Progenitor cell of endocrine pancreas (in vitro differentiated cells): ENCODE measurements around the gene GPR3. TPM values are rescaled to one million over a fixed set of nuclear protein-coding genes. Genes with fewer than 3 reads are reported as not detected.
A peak's percentile ranks its signal among the peaks of the same experiment; 100 is the strongest.

Experiments used
- DNase-seq: peaks from one replicate; pipeline ENCODE4 v3.0.0; 2021; ENCODE audit warnings: low spot score; ENCODE audit not compliant: unreplicated experiment
- H3K27ac Mint-ChIP-seq: 2 replicates; pipeline ENCODE4 v1.8.0; 2021; ENCODE audit warnings: mild to moderate bottlenecking, moderate library complexity, mixed read lengths
- H3K27me3 Mint-ChIP-seq: 2 replicates; pipeline ENCODE4 v1.8.0; 2021; ENCODE audit warnings: mixed read lengths
- H3K36me3 Mint-ChIP-seq: 2 replicates; pipeline ENCODE4 v1.8.0; 2022; ENCODE audit warnings: mixed read lengths; ENCODE audit not compliant: insufficient read depth
- H3K4me1 Mint-ChIP-seq: 2 replicates; pipeline ENCODE4 v1.8.0; 2021; ENCODE audit warnings: low read depth, mixed read lengths
- H3K4me3 Mint-ChIP-seq: 2 replicates; pipeline ENCODE4 v1.8.0; 2021; ENCODE audit warnings: low read depth, mild to moderate bottlenecking, moderate library complexity, mixed read lengths
- H3K9me3 Mint-ChIP-seq: 2 replicates; pipeline ENCODE4 v1.8.0; 2021; ENCODE audit warnings: low read depth, mixed read lengths
- CTCF ChIP-seq: fragments of 200-600 bp; sonication (generic); IDR thresholded peaks from one replicate; pipeline ENCODE4 v1.5.0; 2021; ENCODE audit warnings: antibody characterized with exemption, mild to moderate bottlenecking; ENCODE audit not compliant: unreplicated experiment
- total RNA-seq: library from RNA; stranded (reverse); gene quantifications from 2 replicates; pipeline ENCODE4 v1.2.1, GENCODE V29; 2021

The GPR3 gene
- total RNA-seq, 1 donor from 2014 or later = 1.1 TPM

DNA sequence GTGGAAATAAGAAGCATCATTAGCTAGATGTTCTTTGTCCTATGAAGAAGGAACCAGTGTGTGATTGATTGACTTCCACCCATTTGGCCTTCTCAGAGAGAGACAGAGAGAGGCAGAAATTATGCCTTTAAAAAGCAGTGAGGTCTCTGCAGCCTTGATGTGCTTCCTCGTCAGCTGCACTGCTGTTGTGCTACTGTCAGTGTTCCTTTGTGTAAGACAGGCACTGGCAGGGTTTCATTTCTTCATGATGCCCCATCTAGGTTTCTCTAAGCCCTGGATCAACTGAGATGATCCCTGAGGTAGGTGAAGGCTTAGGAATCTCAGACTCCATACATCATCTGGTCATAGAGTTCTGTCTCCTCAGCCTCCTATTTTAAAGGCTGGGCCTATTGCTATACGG is 34.9 kb downstream of the GPR3 start:
- TF ChIP-seq CTCF = no peak
- H3K36me3 Mint-ChIP-seq = peaks cover 5% of the 10 kb centered on the region
- no peaks in the 10 kb centered on the region for H3K9me3 Mint-ChIP-seq
- no peak for DNase-seq
- H3K4me1 Mint-ChIP-seq = peaks cover 20% of the 10 kb centered on the region
- no peak overlapping the region for H3K27ac Mint-ChIP-seq
- no peaks in the 10 kb centered on the region for H3K27me3 Mint-ChIP-seq
- H3K4me3 Mint-ChIP-seq = no peak overlapping the region

DNA sequence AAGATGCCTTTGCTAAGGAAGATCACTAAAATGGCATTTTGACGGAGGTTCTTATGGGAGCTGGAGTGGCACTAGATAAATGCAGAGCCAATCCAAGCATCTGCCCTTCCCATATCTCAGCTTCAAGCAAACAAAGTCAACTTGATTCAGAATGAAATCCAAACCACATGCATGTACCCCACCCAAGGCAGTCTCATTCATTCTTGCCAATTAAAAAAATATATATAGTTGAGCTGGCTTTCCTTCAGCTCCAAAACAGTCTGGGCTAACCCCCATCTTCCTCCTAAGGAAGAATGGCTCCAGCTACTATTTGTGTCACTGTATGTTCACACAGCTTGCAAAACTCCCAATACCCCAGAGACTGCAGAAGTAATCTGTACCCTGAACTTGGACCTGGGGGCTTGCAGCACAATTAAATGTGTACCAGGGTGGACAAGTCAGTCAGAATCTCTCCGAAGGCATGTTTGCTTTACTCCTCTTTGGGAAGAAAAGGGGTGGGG is 35.4 kb downstream of the GPR3 start:
- DNase-seq = no peak
- TF ChIP-seq CTCF = no peak
- H3K4me3 Mint-ChIP-seq = no peak overlapping the region
- H3K27ac Mint-ChIP-seq = peak overlapping the region; percentile 90
- H3K4me1 Mint-ChIP-seq = peaks cover 20% of the 10 kb centered on the region
- H3K27me3 Mint-ChIP-seq = no peaks in the 10 kb centered on the region
- H3K9me3 Mint-ChIP-seq = no peaks in the 10 kb centered on the region
- peaks cover 5% of the 10 kb centered on the region for H3K36me3 Mint-ChIP-seq

DNA sequence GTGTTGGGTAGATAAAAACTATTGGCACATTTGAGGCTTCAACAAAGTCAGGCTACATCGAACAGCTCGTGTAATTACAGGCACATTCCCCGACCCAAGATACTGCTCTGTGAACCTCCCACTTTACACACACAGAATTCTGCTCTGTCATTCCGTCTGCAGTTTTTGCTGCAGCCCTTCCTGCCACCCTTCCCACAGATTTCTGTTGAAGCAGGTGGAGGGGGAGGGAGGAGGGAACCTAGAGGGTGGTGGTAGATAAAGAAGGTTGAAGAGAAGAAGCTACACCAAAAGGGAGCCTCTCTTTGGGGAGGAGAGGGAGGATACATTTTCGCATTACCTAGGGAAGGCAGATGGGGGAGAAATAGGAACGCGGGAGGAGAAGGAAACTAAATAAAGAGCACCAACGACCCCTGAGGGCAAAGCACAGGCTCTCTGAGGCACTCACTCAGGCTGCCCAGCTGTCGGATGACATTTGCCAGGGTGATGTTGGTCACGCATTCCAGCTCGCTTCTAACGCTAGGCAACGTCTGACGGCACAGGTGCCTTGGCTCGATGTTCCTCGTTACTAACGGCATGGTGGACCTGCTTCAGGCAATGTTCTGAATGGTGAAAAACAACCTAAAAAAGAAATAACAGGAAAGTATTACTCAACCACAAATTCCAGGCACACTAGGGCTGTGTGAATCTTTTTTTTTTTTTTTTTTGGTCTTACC is 36.0 kb downstream of the GPR3 start:
- Mint-ChIP-seq H3K9me3 (no peaks in the 10 kb centered on the region), H3K27ac (peak overlapping the region; percentile 90), H3K27me3 (no peaks in the 10 kb centered on the region), H3K36me3 (peaks cover 5% of the 10 kb centered on the region), H3K4me1 (peaks cover 20% of the 10 kb centered on the region), H3K4me3 (no peak overlapping the region)
- no peak for TF ChIP-seq CTCF
- no peak for DNase-seq

DNA sequence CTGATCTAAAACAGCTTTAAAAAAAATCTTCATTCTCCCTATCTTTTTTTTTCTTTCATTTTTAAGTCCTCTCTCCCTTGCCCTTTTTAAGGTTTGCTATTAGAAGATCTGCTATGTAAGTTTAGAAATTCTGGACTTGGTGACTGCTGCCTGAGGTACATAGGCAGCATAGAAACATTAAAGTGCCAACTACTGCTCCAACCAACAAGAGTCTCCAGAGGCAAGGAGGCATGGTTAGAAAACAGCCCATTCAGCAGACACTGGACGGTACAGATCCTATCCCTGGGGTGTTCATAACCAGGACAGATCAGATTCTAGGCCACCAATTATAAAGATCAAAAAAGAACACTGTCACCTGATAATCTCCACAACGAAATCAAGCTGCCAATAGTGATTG is 36.6 kb downstream of the GPR3 start:
- no peaks in the 10 kb centered on the region for H3K9me3 Mint-ChIP-seq
- H3K4me3 Mint-ChIP-seq = no peak overlapping the region
- DNase-seq = no peak
- no peaks in the 10 kb centered on the region for H3K27me3 Mint-ChIP-seq
- peak overlapping the region; percentile 84 for H3K27ac Mint-ChIP-seq
- no peak for TF ChIP-seq CTCF
- H3K4me1 Mint-ChIP-seq = peaks cover 20% of the 10 kb centered on the region
- peaks cover 5% of the 10 kb centered on the region for H3K36me3 Mint-ChIP-seq

DNA sequence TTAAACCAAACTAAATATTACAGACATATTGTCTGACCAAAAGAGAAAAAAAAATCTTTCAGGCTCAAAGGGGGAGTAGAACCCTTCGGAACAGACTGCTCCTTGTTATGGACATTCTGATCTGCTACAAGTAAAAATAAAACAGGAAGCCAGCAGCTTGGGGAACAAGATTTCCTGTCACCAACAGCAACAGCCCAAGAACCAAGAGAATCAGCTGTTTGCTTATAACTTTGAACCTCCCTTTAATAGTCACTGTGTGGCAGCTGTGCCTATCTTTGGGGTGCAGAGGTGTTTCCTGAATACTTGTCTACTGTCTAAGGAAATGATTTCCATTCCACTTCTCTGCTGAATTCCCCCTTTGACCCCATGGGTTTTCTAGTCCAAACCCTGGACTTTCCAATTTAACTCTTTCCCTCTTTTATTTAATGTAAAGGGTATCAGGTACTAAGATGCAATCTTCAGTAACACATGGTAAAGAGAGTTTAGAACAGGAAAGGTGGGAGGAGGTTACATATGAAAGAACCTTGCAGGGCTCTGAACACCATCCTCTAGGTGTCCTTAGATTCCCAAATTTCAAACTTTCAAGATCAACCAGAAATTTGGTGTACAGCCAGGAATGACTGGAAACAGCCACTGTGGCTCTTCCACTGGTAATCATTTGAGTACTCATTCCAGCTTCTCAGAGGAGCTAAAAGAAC is 38.6 kb downstream of the GPR3 start:
- no peak overlapping the region for H3K27ac Mint-ChIP-seq
- H3K4me1 Mint-ChIP-seq = peaks cover 24% of the 10 kb centered on the region
- TF ChIP-seq CTCF = no peak
- no peaks in the 10 kb centered on the region for H3K27me3 Mint-ChIP-seq
- H3K9me3 Mint-ChIP-seq = no peaks in the 10 kb centered on the region
- H3K4me3 Mint-ChIP-seq = no peak overlapping the region
- DNase-seq = no peak
- peaks cover 2% of the 10 kb centered on the region for H3K36me3 Mint-ChIP-seq
